Right lobe of liver (tissue), 4 donors: Measurements from ENCODE around the gene PPARG.

Experiments
- POLR2A ChIP-seq: fragments of 450-650 bp; IDR thresholded peaks from one replicate; pipeline ENCODE4 v1.6.1; 2017; ENCODE audit warnings: antibody characterized with exemption, mild to moderate bottlenecking
- TF ChIP-seq, protein P1 (sequence below), 4 donors: fragments of 200-600 bp in 3 of 4; fragments of 450-650 bp in 1 of 4; IDR thresholded peaks; one replicate each; pipeline versions ENCODE4 v1.5.1 to v1.8.0; 2016 to 2022; ENCODE audit warnings: antibody characterized with exemption in 4 of 4, mild to moderate bottlenecking in 2 of 4
- donor health status: DM: no; HTN: no; CAD: no.
- donor health status: DM: no; HTN: no; CAD: no.
- donor health status: DM: no; HTN: yes; CAD: no.

DNA sequence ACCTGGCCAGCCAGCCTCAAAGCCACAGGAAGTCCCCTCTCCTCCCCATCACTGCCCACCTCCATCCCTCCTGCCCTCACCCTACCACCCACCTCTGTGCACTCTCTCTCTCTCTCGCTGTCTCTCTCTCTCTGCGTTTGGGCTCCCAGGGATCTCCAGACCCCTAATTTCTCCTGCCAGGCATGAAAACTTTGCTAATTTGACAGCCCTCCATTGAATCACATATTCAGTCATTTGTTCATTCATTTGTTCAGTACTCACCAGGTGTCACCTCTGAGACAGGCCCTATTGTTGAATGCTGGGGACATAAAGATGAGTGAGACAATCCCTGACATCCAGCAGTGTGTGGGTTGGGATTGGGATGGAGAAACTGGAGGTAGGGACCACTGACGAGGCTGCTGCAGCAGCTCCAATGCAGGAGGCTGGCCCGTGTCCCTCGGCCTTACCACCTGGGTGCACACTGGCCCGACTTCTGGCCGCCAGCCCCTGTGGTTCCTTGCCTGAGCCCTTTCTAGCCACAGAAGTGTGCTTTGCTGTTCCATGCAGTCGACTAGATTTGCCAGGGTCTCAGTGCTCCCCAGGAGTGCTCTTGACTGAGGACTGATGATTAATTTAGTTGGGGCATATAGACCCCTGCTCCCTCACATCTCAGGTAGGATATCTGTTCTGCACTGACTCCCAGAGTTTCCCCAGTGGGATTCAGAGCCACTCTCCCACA lies 156.8 kb downstream of the PPARG start:
- TF ChIP-seq, protein P1, sequence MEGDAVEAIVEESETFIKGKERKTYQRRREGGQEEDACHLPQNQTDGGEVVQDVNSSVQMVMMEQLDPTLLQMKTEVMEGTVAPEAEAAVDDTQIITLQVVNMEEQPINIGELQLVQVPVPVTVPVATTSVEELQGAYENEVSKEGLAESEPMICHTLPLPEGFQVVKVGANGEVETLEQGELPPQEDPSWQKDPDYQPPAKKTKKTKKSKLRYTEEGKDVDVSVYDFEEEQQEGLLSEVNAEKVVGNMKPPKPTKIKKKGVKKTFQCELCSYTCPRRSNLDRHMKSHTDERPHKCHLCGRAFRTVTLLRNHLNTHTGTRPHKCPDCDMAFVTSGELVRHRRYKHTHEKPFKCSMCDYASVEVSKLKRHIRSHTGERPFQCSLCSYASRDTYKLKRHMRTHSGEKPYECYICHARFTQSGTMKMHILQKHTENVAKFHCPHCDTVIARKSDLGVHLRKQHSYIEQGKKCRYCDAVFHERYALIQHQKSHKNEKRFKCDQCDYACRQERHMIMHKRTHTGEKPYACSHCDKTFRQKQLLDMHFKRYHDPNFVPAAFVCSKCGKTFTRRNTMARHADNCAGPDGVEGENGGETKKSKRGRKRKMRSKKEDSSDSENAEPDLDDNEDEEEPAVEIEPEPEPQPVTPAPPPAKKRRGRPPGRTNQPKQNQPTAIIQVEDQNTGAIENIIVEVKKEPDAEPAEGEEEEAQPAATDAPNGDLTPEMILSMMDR (IDR thresholded peaks at IDR 0.05), result no peak
- no peak for TF ChIP-seq POLR2A
